Kidney epithelial cell (primary cell): ENCODE results near the gene SCP2. TPM values are rescaled to one million over a fixed set of nuclear protein-coding genes. Genes with fewer than 3 reads are reported as not detected.
"Not testable (repeated sequence)": the region's sequence is repeated elsewhere in the genome, so short reads cannot be mapped to it uniquely, and the experiment has no call there.

Experiments
- DNase-seq: peaks from one replicate; pipeline ENCODE4 v3.0.0-alpha.2; 2010; ENCODE audit warnings: low read depth
- H3K27me3 ChIP-seq: 2 replicates; pipeline ENCODE4 v1.6.0; 2011; ENCODE audit warnings: low read length; ENCODE audit not compliant: control insufficient read depth, insufficient read depth
- H3K36me3 ChIP-seq: 2 replicates; pipeline ENCODE4 v1.5.1; 2011; ENCODE audit warnings: low read length; ENCODE audit not compliant: control insufficient read depth, insufficient read depth
- H3K4me3 ChIP-seq: 2 replicates; pipeline ENCODE4 v1.5.1; 2011; ENCODE audit warnings: low read depth, mild to moderate bottlenecking, control low read depth, low read length
- total RNA-seq: library from RNA; depleted of rRNA; stranded (reverse); fragments of >200 nt; gene quantifications from 2 replicates; pipeline ENCODE4 v1.2.3, GENCODE V29; 2015
- TF ChIP-seq, protein P1 (sequence below): IDR thresholded peaks from 2 replicates; pipeline ENCODE4 v1.5.1; 2011; ENCODE audit warnings: mild to moderate bottlenecking, moderate library complexity, low read length, control low read depth, inconsistent platforms; ENCODE audit not compliant: insufficient read depth, poor library complexity, severe bottlenecking

Gene SCP2
- total RNA-seq, 1 donor from 2014 or later: 63.8 TPM

DNA sequence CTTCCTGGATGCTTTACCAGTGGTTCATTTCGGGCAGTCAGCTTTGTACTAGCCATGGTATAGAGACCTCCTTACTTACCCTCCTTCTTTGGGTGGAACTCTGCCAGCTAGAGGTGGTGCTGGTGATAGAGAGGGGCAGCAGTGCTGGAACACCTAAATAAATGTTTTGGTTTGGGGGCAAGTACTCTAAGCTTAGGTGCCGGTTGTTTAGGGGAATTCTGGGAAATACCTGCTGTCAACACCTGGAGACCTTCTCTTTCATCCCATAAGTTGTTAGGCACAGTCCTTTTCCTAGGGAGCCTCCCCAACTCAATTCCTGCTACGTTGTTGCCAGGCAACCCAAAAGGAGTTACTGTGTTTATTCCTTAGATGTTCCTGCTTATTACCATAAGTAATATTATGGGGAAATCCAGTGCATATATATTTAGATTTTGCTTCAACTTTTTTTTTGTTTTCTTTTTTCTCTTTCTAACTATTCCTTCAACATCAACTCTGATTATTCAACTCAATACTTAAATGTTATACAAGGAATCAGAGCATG lies 16.9 kb downstream of the SCP2 start:
- no peak for DNase-seq

DNA sequence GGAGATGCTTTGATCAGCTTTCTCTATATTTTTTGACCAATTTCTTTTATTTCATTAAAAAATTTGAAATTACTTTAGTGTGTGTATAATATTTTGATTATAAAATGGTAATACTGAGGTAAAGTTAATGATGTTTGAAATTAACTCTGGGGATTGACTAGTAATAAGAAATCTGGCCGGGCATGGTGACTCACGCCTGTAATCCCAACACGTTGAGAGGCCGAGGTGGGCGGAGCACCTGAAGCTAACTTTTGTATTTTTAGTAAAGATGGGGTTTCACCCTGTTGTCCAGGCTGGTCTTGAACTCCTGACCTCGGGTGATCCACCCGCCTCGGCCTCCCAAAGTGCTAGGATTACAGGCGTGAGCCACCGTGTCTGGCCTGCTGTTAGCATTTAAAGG lies 17.5 kb downstream of the SCP2 start:
- no peak for DNase-seq
- TF ChIP-seq, protein P1, sequence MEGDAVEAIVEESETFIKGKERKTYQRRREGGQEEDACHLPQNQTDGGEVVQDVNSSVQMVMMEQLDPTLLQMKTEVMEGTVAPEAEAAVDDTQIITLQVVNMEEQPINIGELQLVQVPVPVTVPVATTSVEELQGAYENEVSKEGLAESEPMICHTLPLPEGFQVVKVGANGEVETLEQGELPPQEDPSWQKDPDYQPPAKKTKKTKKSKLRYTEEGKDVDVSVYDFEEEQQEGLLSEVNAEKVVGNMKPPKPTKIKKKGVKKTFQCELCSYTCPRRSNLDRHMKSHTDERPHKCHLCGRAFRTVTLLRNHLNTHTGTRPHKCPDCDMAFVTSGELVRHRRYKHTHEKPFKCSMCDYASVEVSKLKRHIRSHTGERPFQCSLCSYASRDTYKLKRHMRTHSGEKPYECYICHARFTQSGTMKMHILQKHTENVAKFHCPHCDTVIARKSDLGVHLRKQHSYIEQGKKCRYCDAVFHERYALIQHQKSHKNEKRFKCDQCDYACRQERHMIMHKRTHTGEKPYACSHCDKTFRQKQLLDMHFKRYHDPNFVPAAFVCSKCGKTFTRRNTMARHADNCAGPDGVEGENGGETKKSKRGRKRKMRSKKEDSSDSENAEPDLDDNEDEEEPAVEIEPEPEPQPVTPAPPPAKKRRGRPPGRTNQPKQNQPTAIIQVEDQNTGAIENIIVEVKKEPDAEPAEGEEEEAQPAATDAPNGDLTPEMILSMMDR: no peak
- Histone ChIP-seq H3K27me3 (no peaks in the 10 kb centered on the region), H3K4me3 (no peak overlapping the region), H3K36me3 (no peaks in the 10 kb centered on the region)

More for the DNA sequence above, 16.9 kb downstream of the SCP2 start:
- Histone ChIP-seq H3K36me3 (no peaks in the 10 kb centered on the region), H3K4me3 (no peak overlapping the region), H3K27me3 (no peaks in the 10 kb centered on the region)
- TF ChIP-seq, protein P1: no peak

DNA sequence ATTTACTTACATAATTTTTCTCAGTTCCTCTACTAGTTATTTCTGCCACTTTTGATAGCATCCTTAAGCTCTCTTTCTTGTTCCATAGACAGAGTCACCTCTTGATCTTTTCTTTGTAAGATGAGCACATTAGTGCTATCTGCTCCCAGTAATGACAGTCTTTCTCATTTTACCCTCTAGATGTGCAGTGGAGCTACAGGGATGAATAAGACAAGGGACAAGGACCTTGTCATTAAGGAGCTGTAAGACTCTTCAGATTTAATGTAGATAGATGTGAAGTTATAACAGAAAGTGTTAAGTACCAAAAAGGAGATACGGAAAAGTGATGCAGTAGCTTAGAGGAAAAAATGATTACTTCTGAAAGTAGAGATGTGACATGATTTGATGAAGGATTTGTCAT lies 20.4 kb downstream of the SCP2 start:
- no peaks in the 10 kb centered on the region for H3K27me3 ChIP-seq
- no peak for DNase-seq
- peaks cover 1% of the 10 kb centered on the region for H3K36me3 ChIP-seq
- no peak overlapping the region for H3K4me3 ChIP-seq
- TF ChIP-seq, protein P1: no peak

DNA sequence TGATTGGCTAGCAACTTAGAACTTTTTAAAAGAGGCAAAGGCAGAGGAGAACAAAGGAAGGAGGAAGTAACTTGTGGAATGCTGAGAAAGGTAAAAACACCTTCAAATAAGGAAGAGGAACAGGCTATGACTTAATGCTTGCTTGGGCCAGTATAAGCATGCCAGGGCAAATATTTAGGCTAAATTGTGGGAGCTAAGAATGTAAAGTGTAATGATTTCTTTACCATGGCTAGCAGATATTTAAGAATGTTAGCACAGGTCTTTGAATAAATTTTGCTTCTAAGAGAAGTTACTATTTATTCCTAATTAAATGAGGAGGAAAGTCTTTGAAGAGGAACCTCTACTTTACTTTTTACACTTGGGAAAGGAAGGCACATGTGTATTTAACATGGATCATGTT lies 22.5 kb downstream of the SCP2 start:
- H3K4me3 ChIP-seq, H3K27me3 ChIP-seq, H3K36me3 ChIP-seq, DNase-seq: not testable (repeated sequence)

DNA sequence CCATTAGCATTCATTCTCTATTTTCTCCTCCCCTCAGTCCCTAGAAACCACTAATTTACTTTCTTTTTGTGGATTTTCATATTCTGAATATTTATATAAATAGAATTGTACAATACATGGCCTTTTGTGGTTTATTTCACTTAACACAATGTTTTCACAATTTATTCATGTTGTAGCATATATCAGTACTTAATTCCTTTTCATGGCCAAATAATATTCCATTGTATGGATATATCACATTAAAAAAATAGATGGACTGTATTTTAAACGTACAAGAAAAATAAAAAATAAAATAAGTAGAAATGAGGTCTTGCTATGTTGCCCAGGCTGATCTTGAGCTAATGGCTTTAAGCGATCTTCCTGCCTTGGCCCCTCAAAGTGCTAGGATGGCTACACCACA lies 25.0 kb downstream of the SCP2 start:
- H3K27me3 ChIP-seq: no peaks in the 10 kb centered on the region
- TF ChIP-seq, protein P1: no peak
- DNase-seq: no peak

DNA sequence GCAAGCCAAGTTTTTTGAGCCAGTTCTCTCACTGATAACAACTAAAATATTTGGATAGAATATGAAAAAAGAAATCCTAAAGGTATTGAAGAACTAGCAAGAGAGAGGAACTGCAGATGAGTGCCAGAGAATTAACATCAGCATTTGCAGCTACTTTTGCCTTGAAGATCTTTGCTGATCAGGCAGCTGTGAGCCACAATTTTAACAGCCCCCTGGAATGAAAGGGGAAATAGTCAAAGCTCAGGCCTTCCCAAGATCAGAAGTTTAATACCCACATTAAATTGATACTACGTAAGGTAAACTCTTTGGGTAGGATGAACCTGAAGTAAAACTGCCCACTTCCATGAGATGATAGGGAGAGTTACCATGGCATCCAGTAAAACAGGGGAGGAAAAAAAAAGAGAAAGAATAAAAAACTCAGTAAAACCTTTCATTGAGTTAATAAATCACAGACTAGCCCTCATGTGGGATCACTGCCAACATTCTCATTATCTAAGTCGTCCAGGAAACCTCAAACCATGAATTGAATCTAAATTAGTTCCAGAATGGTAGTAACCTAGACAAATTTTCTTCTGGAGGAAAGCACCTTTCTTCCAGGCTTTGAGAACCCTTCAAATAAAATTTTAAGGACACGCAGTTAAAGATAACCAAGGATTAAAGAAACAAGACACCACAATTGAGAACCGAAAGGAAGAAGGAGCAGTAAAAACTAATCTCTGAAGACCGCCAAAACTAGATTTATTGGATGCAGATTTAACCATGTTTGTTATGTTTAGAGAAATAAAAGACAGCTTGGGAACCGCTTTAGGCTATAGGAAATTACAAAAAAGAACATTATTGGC lies 28.3 kb downstream of the SCP2 start:
- TF ChIP-seq, protein P1: no peak
- H3K36me3 ChIP-seq: peaks cover 1% of the 10 kb centered on the region
- H3K27me3 ChIP-seq: no peaks in the 10 kb centered on the region
- no peak overlapping the region for H3K4me3 ChIP-seq
- DNase-seq: peak; percentile 71

More for the DNA sequence above, 25.0 kb downstream of the SCP2 start:
- Histone ChIP-seq H3K4me3 (no peak overlapping the region), H3K36me3 (peaks cover 1% of the 10 kb centered on the region)
